Cardiac muscle cell (in vitro differentiated cells and primary cell): Measurements from ENCODE around the gene ZNF747. TPM values are rescaled to one million over a fixed set of nuclear protein-coding genes. Genes with fewer than 3 reads are reported as not detected.

Experiments
- DNase-seq, 2 donors: peaks; one replicate each; pipeline versions ENCODE4 v3.0.0 to v3.0.0-alpha.2; 2010 to 2017; ENCODE audit warnings: low read depth in 1 of 2, low spot score in 1 of 2
- H3K27ac ChIP-seq: fragments of 200-600 bp; sonication (generic); 2 replicates; pipeline ENCODE4 v1.5.1; 2016
- H3K27me3 ChIP-seq: fragments of 200-600 bp; sonication (generic); 2 replicates; pipeline ENCODE4 v1.6.0; 2016; ENCODE audit warnings: control low read depth
- H3K36me3 ChIP-seq: fragments of 200-600 bp; sonication (generic); 2 replicates; pipeline ENCODE4 v1.5.1; 2016; ENCODE audit warnings: control low read depth
- H3K4me1 ChIP-seq: fragments of 200-600 bp; sonication (generic); 2 replicates; pipeline ENCODE4 v1.8.1; 2017; ENCODE audit warnings: low read depth, mild to moderate bottlenecking, mixed run types
- H3K4me3 ChIP-seq: fragments of 200-600 bp; sonication (generic); 2 replicates; pipeline ENCODE4 v1.5.1; 2016; ENCODE audit warnings: mild to moderate bottlenecking
- H3K9me3 ChIP-seq: fragments of 200-600 bp; sonication (generic); 2 replicates; pipeline ENCODE4 v1.5.1; 2017; ENCODE audit warnings: low read depth, mild to moderate bottlenecking, control low read depth
- CTCF ChIP-seq: IDR thresholded peaks from 2 replicates; pipeline ENCODE4 v1.5.1; 2012; ENCODE audit warnings: low read depth, mild to moderate bottlenecking, low read length
- polyA plus RNA-seq: library from polyadenylated mRNA; unstranded; fragments of >200 nt; fragmentation: Nextera tagmentation; extraction: Ambion mirVana; gene quantifications from 2 replicates; pipeline ENCODE4 v1.2.1, GENCODE V29; 2016
- total RNA-seq: library from RNA; depleted of rRNA; stranded (reverse); fragments of >200 nt; gene quantifications from 2 replicates; pipeline ENCODE4 v1.2.3, GENCODE V29; 2016

Gene ZNF747
- total and polyA plus RNA-seq, 2 experiments from 2014 or later, result 12.7 to 17.7 TPM

GRCh38 chr16:30518552-30518951 is 16.1 kb downstream of the ZNF747 start:
- no peaks in the 10 kb centered on the region for H3K4me1 ChIP-seq
- no peaks in the 10 kb centered on the region for H3K36me3 ChIP-seq
- no peak overlapping the region for H3K27ac ChIP-seq
- TF ChIP-seq CTCF, result no peak
- DNase-seq, result no peak
- H3K4me3 ChIP-seq, result no peak overlapping the region
- H3K9me3 ChIP-seq, result no peaks in the 10 kb centered on the region
- no peaks in the 10 kb centered on the region for H3K27me3 ChIP-seq

GRCh38 chr16:30515275-30515674 is 19.4 kb downstream of the ZNF747 start:
- Histone ChIP-seq H3K27me3 (no peaks in the 10 kb centered on the region), H3K4me1 (no peaks in the 10 kb centered on the region), H3K4me3 (no peak overlapping the region), H3K9me3 (no peaks in the 10 kb centered on the region), H3K27ac (no peak overlapping the region), H3K36me3 (no peaks in the 10 kb centered on the region)
- no peak for TF ChIP-seq CTCF
- no peak for DNase-seq

GRCh38 chr16:30511509-30511908 is 23.1 kb downstream of the ZNF747 start:
- Histone ChIP-seq H3K36me3 (no peaks in the 10 kb centered on the region), H3K27me3 (no peaks in the 10 kb centered on the region), H3K4me3 (no peak overlapping the region), H3K27ac (no peak overlapping the region), H3K9me3 (no peaks in the 10 kb centered on the region), H3K4me1 (no peaks in the 10 kb centered on the region)
- no peak for TF ChIP-seq CTCF
- DNase-seq, result no peak

GRCh38 chr16:30510376-30510938 is 24.2 kb downstream of the ZNF747 start:
- Histone ChIP-seq H3K27me3 (no peaks in the 10 kb centered on the region), H3K36me3 (no peaks in the 10 kb centered on the region), H3K9me3 (no peaks in the 10 kb centered on the region), H3K27ac (no peak overlapping the region), H3K4me3 (no peak overlapping the region), H3K4me1 (no peaks in the 10 kb centered on the region)
- no peak for TF ChIP-seq CTCF
- DNase-seq, result no peak

GRCh38 chr16:30509081-30509765 is 25.4 kb downstream of the ZNF747 start:
- H3K27me3 ChIP-seq, result no peaks in the 10 kb centered on the region
- no peak for TF ChIP-seq CTCF

More at GRCh38 chr16:30509081-30509765, 25.4 kb downstream of the ZNF747 start:
- no peak for DNase-seq
- H3K27ac ChIP-seq, result no peak overlapping the region
- no peaks in the 10 kb centered on the region for H3K36me3 ChIP-seq
- no peaks in the 10 kb centered on the region for H3K9me3 ChIP-seq
- no peak overlapping the region for H3K4me3 ChIP-seq
- no peaks in the 10 kb centered on the region for H3K4me1 ChIP-seq
